ENCODE results near the gene ARHGEF33. TPM values are rescaled to one million over a fixed set of nuclear protein-coding genes. Genes with fewer than 3 reads are reported as not detected.

The ARHGEF33 gene
- total RNA-seq, 1 experiment from 2014 or later: 0.30 TPM

- Histone ChIP-seq H3K27ac (ENCODE audit: low read depth, low read length) (no peak overlapping the region), H2AFZ (ENCODE audit: low read depth, low read length, poor library complexity, severe bottlenecking) (no peak overlapping the region), H3K4me2 (ENCODE audit: low read length) (no peak overlapping the region), H3K79me2 (ENCODE audit: insufficient read depth, low read length) (no peaks in the 10 kb centered on the region), H3K36me3 (ENCODE audit: control insufficient read depth in 1 of 2, insufficient read depth in 2 of 2, low read length in 2 of 2) (no peaks in the 10 kb centered on the region), H3K9ac (ENCODE audit: low read length) (no peak overlapping the region), H4K20me1 (ENCODE audit: insufficient read depth) (no peaks in the 10 kb centered on the region), H3K27me3 (ENCODE audit: insufficient read depth, low read length) (no peaks in the 10 kb centered on the region; the same call in 1 of the 2 replicates), H3K4me1 (ENCODE audit: control insufficient read depth in 1 of 2, insufficient read depth in 2 of 2, low read length in 2 of 2) (no peaks in the 10 kb centered on the region), H3K4me3 (replicated peaks in 1 of 2; ENCODE audit: low read depth in 1 of 2, low read length in 2 of 2) (no peak overlapping the region), H3K9me2 (ENCODE audit: insufficient read depth) (no peaks in the 10 kb centered on the region), H3K9me3 (ENCODE audit: control insufficient read depth in 1 of 2, insufficient read depth in 1 of 2, low read depth in 1 of 2, low read length in 2 of 2) (no peaks in the 10 kb centered on the region)
- intact Hi-C loops (cut with micrococcal nuclease): no loop called here
- ChIA-PET CTCF (no interaction called here), RAD21 (ENCODE audit: low non-redundant PET in 1 of 2, low total read pairs in 2 of 2, uncharacterized antibody in 2 of 2, unreplicated experiment in 2 of 2) (no interaction called here), POLR2A (no interaction called here)
- TF ChIP-seq CEBPB (IDR thresholded peaks at IDR 0.05; ENCODE audit: low read depth): no peak
- TF ChIP-seq JUND (IDR thresholded peaks at IDR 0.05): no peak
- TF ChIP-seq, protein P1, sequence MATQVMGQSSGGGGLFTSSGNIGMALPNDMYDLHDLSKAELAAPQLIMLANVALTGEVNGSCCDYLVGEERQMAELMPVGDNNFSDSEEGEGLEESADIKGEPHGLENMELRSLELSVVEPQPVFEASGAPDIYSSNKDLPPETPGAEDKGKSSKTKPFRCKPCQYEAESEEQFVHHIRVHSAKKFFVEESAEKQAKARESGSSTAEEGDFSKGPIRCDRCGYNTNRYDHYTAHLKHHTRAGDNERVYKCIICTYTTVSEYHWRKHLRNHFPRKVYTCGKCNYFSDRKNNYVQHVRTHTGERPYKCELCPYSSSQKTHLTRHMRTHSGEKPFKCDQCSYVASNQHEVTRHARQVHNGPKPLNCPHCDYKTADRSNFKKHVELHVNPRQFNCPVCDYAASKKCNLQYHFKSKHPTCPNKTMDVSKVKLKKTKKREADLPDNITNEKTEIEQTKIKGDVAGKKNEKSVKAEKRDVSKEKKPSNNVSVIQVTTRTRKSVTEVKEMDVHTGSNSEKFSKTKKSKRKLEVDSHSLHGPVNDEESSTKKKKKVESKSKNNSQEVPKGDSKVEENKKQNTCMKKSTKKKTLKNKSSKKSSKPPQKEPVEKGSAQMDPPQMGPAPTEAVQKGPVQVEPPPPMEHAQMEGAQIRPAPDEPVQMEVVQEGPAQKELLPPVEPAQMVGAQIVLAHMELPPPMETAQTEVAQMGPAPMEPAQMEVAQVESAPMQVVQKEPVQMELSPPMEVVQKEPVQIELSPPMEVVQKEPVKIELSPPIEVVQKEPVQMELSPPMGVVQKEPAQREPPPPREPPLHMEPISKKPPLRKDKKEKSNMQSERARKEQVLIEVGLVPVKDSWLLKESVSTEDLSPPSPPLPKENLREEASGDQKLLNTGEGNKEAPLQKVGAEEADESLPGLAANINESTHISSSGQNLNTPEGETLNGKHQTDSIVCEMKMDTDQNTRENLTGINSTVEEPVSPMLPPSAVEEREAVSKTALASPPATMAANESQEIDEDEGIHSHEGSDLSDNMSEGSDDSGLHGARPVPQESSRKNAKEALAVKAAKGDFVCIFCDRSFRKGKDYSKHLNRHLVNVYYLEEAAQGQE (IDR thresholded peaks at IDR 0.05; ENCODE audit: low read depth): no peak
- no peak for TF ChIP-seq POLR2AphosphoS5 (IDR thresholded peaks at IDR 0.05; ENCODE audit: low read depth, low read length)
- no peak for TF ChIP-seq TCF7L2 (IDR thresholded peaks at IDR 0.05; ENCODE audit: borderline replicate concordance, extremely low read depth, insufficient read depth, insufficient read length)
- TF ChIP-seq SRF (IDR thresholded peaks at IDR 0.05; ENCODE audit: low read depth): no peak
- TF ChIP-seq POLR2A (IDR thresholded peaks at IDR 0.05; ENCODE audit: borderline replicate concordance, extremely low read depth, insufficient read depth, insufficient read length): no peak
- no peak for TF ChIP-seq CBX3 (IDR thresholded peaks at IDR 0.05; ENCODE audit: low read depth)
- no peak for TF ChIP-seq EZH2phosphoT487 (IDR thresholded peaks at IDR 0.05; ENCODE audit: borderline replicate concordance)
- TF ChIP-seq, protein P2, sequence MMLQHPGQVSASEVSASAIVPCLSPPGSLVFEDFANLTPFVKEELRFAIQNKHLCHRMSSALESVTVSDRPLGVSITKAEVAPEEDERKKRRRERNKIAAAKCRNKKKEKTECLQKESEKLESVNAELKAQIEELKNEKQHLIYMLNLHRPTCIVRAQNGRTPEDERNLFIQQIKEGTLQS (IDR thresholded peaks at IDR 0.05): no peak
- TF ChIP-seq SP1 (IDR thresholded peaks at IDR 0.05; ENCODE audit: low read depth): no peak
- TF ChIP-seq ELF1 (IDR thresholded peaks at IDR 0.05; ENCODE audit: borderline replicate concordance, low read depth): no peak
- no peak for TF ChIP-seq EGR1 (IDR thresholded peaks at IDR 0.05; ENCODE audit: low read depth)
- TF ChIP-seq CTCF (IDR thresholded peaks at IDR 0.05 in 2 of 3, conservative IDR thresholded peaks at IDR 0.05 in 1 of 3; ENCODE audit: borderline replicate concordance in 1 of 3, insufficient read depth in 1 of 3, low read depth in 2 of 3, low read length in 2 of 3): no peak
- no TSS peak for BruUV-seq (replicated peaks)
- no peak for DNase-seq (ENCODE audit: low read depth, low spot score)
- ATAC-seq: no peak
Measured at GRCh38 chr2:38930600-38930999, 40.9 kb downstream of the ARHGEF33 start.

All from HCT116 (cell line).